Keratinocyte (primary cell): ENCODE results near the gene PTGDR. TPM values are rescaled to one million over a fixed set of nuclear protein-coding genes. Genes with fewer than 3 reads are reported as not detected.

Source experiments
- DNase-seq: peaks from one replicate; pipeline ENCODE4 v3.0.0-alpha.2; 2011; ENCODE audit warnings: low read depth, missing footprints, low spot score
- FAIRE-seq: peaks from 2 replicates; lab custom pipeline; 2011; peaks lifted over from hg19 to GRCh38; lab: Jason Lieb, UNC
- H2AFZ ChIP-seq: 2 replicates; pipeline ENCODE4 v1.6.0; 2012; ENCODE audit warnings: low read length, control low read depth, inconsistent platforms; ENCODE audit not compliant: control insufficient read depth
- H3K27ac ChIP-seq: 2 replicates; pipeline ENCODE4 v1.5.1; 2011; ENCODE audit warnings: low read length; ENCODE audit not compliant: control insufficient read depth, insufficient read depth
- H3K27me3 ChIP-seq: 3 replicates; pipeline ENCODE4 v1.6.0; 2011; ENCODE audit warnings: low read length; ENCODE audit not compliant: control insufficient read depth, insufficient read depth; ENCODE audit errors: extremely low read depth
- H3K36me3 ChIP-seq, 2 experiments: 2 replicates in 1 of 2; 3 replicates in 1 of 2; pipeline ENCODE4 v1.5.1; 2011; ENCODE audit warnings: low read length in 2 of 2, mild to moderate bottlenecking in 1 of 2; ENCODE audit not compliant: control insufficient read depth in 2 of 2, insufficient read depth in 2 of 2; ENCODE audit errors: extremely low read depth in 1 of 2
- H3K4me1 ChIP-seq: 3 replicates; pipeline ENCODE4 v1.5.1; 2011; ENCODE audit warnings: low read length; ENCODE audit not compliant: control insufficient read depth, insufficient read depth; ENCODE audit errors: extremely low read depth
- H3K4me2 ChIP-seq: 3 replicates; pipeline ENCODE4 v1.6.0; 2011; ENCODE audit warnings: low read depth, low read length; ENCODE audit not compliant: control insufficient read depth, insufficient read depth; ENCODE audit errors: extremely low read depth
- H3K4me3 ChIP-seq, 3 experiments: fragments of 200-600 bp in 1 of 3; sonication (generic) in 1 of 3; 2 replicates in 2 of 3; 3 replicates in 1 of 3; pipeline ENCODE4 v1.5.1; 2011 to 2016; ENCODE audit warnings: low read length in 3 of 3, mild to moderate bottlenecking in 3 of 3, control low read depth in 2 of 3, inconsistent platforms in 1 of 3, low read depth in 1 of 3, mixed read lengths in 1 of 3, mixed run types in 1 of 3, moderate library complexity in 1 of 3; ENCODE audit not compliant: control insufficient read depth in 2 of 3, insufficient read depth in 2 of 3; ENCODE audit errors: extremely low read depth in 1 of 3
- H3K79me2 ChIP-seq: 2 replicates; pipeline ENCODE4 v1.6.0; 2012; ENCODE audit warnings: low read length; ENCODE audit not compliant: control insufficient read depth, insufficient read depth
- H3K9ac ChIP-seq: 3 replicates; pipeline ENCODE4 v1.6.0; 2011; ENCODE audit warnings: low read length; ENCODE audit not compliant: control insufficient read depth, insufficient read depth; ENCODE audit errors: extremely low read depth
- H3K9me1 ChIP-seq: 3 replicates; pipeline ENCODE4 v1.6.0; 2011; ENCODE audit warnings: low read length; ENCODE audit not compliant: control insufficient read depth, insufficient read depth; ENCODE audit errors: extremely low read depth
- H3K9me3 ChIP-seq: 2 replicates; pipeline ENCODE4 v1.5.1; 2012; ENCODE audit warnings: low read depth, low read length; ENCODE audit not compliant: control insufficient read depth
- H4K20me1 ChIP-seq: 3 replicates; pipeline ENCODE4 v1.6.0; 2011; ENCODE audit warnings: low read length; ENCODE audit not compliant: control insufficient read depth, insufficient read depth; ENCODE audit errors: extremely low read depth
- CTCF ChIP-seq, 3 experiments: IDR thresholded peaks in 1 of 3; conservative IDR thresholded peaks in 1 of 3; optimal IDR thresholded peaks in 1 of 3; 2 replicates in 2 of 3; 3 replicates in 1 of 3; pipeline versions ENCODE3 to v1.5.1; 2011; ENCODE audit warnings: low read length in 3 of 3, mild to moderate bottlenecking in 3 of 3, moderate library complexity in 2 of 3, control low read depth in 1 of 3, inconsistent platforms in 1 of 3; ENCODE audit not compliant: insufficient read depth in 2 of 3; ENCODE audit errors: extremely low read depth in 1 of 3
- EZH2 ChIP-seq: IDR thresholded peaks from one replicate; pipeline ENCODE4 v1.6.1; 2012; ENCODE audit warnings: inconsistent platforms, mild to moderate bottlenecking, low read length, moderate library complexity
- dilution Hi-C: fragments of 300-500 bp; cut with MboI; formaldehyde crosslinking; loops from one replicate; pipeline ENCODE4 v1.7.0; 2020; ENCODE audit warnings: low sequenced_read_pairs; ENCODE audit not compliant: extremely low pct_ligation_motif_present
- polyA plus RNA-seq, 5 experiments: library from polyadenylated mRNA; depleted of rRNA in 3 of 5; stranded (reverse) in 3 of 5; stranded (forward) in 1 of 5; unstranded in 1 of 5; fragments of >200 nt; gene quantifications; 1 replicate in 1 of 5; 2 replicates in 3 of 5; 3 replicates in 1 of 5; pipeline versions ENCODE4 v1.2.1 to v1.2.3, GENCODE V29; 2011 to 2012; ENCODE audit warnings: missing spikeins in 2 of 5, low read depth in 1 of 5, low replicate concordance in 1 of 5

PTGDR gene
- polyA plus RNA-seq, 1 donor (not counting 4 experiments of a cell fraction or from before 2014, with no cell fraction given), result not detected

DNA sequence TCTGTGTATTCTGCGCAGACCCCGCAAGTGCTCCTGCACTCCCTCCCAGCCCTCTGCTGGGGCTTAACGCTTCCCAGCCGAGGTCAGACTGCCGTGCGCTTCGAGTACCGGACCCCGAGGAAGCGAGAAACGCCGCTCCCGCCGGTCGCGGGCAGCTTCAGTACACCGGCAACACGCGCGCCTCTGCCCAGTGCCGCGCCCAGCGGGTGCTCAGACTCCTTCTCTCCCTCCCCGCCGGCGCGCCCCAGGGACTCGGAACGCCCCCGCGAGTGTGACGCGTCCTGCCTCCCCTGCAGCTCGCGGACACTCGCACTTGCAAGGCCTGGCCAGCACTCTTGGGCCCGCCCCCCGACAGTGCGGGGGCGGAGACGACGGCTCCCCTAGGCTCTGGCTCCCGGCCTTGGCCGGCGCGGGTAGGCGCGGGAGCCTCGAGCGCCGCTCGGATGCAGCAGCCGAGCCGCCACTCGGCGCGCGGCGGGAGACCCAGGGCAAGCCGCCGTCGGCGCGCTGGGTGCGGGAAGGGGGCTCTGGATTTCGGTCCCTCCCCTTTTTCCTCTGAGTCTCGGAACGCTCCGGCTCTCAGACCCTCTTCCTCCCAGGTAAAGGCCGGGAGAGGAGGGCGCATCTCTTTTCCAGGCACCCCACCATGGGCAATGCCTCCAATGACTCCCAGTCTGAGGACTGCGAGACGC, 46.6 kb downstream of the PTGDR start, which contains the start of gene PTGER2:
Gene PTGER2, plus strand, starts transcription at position 410 of the 692 bp plus-strand sequence. Its CDS starts 237 bp downstream, at position 647.
- FAIRE-seq (no peak), DNase-seq (peak; percentile 40)
- H3K79me2 ChIP-seq, result no peaks in the 10 kb centered on the region
- peak within 1 kb of the TSS; percentile 35 for H3K9ac ChIP-seq
- no peak within 1 kb of the TSS for H3K27ac ChIP-seq
- no peaks in the 10 kb centered on the region for H3K9me3 ChIP-seq
- peak within 1 kb of the TSS; percentile 47 to 67 (median 64) for H3K4me3 ChIP-seq
- dilution Hi-C loops, result no loop called here
- H3K4me1 ChIP-seq, result peaks cover 14% of the 10 kb centered on the region
- H3K4me2 ChIP-seq, result peak within 1 kb of the TSS; percentile 94
- TF ChIP-seq EZH2 (no peak), CTCF (optimal IDR thresholded peaks at IDR 0.05 in 1 of 3, IDR thresholded peaks at IDR 0.05 in 1 of 3, conservative IDR thresholded peaks at IDR 0.05 in 1 of 3; ENCODE audit: extremely low read depth in 1 of 3, insufficient read depth in 2 of 3, low read length in 3 of 3) (no peak)
- no peaks in the 10 kb centered on the region for H3K36me3 ChIP-seq
- H2AFZ ChIP-seq, result peak within 1 kb of the TSS; percentile 82
- no peaks in the 10 kb centered on the region for H4K20me1 ChIP-seq
- peaks cover 28% of the 10 kb centered on the region for H3K27me3 ChIP-seq
- no peaks in the 10 kb centered on the region for H3K9me1 ChIP-seq

DNA sequence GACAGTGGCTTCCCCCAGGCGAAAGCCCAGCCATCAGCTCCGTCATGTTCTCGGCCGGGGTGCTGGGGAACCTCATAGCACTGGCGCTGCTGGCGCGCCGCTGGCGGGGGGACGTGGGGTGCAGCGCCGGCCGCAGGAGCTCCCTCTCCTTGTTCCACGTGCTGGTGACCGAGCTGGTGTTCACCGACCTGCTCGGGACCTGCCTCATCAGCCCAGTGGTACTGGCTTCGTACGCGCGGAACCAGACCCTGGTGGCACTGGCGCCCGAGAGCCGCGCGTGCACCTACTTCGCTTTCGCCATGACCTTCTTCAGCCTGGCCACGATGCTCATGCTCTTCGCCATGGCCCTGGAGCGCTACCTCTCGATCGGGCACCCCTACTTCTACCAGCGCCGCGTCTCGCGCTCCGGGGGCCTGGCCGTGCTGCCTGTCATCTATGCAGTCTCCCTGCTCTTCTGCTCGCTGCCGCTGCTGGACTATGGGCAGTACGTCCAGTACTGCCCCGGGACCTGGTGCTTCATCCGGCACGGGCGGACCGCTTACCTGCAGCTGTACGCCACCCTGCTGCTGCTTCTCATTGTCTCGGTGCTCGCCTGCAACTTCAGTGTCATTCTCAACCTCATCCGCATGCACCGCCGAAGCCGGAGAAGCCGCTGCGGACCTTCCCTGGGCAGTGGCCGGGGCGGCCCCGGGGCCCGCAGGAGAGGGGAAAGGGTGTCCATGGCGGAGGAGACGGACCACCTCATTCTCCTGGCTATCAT, 47.3 kb downstream of the PTGDR start:
- H3K27me3 ChIP-seq, result peaks cover 28% of the 10 kb centered on the region
- H4K20me1 ChIP-seq, result no peaks in the 10 kb centered on the region
- H3K4me1 ChIP-seq, result peaks cover 14% of the 10 kb centered on the region
- no peaks in the 10 kb centered on the region for H3K9me1 ChIP-seq
- no peaks in the 10 kb centered on the region for H3K9me3 ChIP-seq
- H3K36me3 ChIP-seq, result no peaks in the 10 kb centered on the region
- no peak for DNase-seq
- H3K9ac ChIP-seq, result peak overlapping the region; percentile 35
- H3K4me3 ChIP-seq, result peak overlapping the region; percentile 47 to 67 (median 64)
- no peaks in the 10 kb centered on the region for H3K79me2 ChIP-seq
- peak overlapping the region; percentile 82 for H2AFZ ChIP-seq
- no peak for FAIRE-seq
- peak overlapping the region; percentile 94 for H3K4me2 ChIP-seq
- no peak overlapping the region for H3K27ac ChIP-seq
- TF ChIP-seq CTCF (optimal IDR thresholded peaks at IDR 0.05 in 1 of 3, IDR thresholded peaks at IDR 0.05 in 1 of 3, conservative IDR thresholded peaks at IDR 0.05 in 1 of 3; ENCODE audit: extremely low read depth in 1 of 3, insufficient read depth in 2 of 3, low read length in 3 of 3) (no peak), EZH2 (peak; percentile 30)
- dilution Hi-C loops, result no loop called here
